ENCODE measurements around the gene MFRP.

Gene MFRP

DNA sequence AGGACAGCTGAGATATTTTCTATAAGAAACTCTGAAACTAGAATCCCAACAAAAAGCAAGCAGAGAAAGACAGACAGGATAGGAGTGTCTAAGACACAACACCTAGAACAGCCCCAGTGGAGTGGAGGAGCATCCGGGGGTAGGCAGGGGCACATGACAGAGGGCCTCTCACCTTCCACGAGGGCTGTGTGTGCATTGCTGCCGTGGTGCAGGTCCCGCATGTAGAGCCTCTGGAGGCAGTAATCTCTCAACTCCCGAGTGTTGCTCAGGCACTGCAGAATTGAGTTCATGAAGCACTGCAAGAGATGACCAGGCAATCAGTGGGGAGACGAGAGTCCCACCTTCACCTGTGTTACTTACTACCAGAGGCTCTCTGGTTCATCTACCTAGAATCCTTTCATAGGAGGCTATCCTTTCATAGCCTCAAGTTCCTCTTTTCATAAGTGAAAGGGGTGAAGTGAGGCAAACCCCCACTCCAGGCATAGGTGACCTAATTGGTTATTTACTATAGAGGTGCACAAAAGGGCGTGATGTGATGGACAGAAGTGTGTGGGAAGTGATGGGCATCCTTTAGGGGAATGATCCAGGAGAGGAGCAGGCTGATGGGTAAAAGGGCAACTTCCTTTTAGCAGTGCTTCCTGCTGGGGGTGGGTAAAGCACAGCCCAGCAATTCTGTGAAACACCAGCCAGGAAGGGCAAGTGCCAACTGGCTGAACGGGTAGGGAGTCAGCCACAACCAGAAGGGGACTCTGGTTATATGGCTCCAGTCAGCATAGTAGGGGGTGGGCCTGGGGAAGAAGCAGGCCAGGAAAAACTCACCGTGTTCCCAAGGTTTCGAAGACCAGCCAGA, 13.1 kb upstream of the MFRP start:
- no peak for DNase-seq (ENCODE audit: low spot score)

DNA sequence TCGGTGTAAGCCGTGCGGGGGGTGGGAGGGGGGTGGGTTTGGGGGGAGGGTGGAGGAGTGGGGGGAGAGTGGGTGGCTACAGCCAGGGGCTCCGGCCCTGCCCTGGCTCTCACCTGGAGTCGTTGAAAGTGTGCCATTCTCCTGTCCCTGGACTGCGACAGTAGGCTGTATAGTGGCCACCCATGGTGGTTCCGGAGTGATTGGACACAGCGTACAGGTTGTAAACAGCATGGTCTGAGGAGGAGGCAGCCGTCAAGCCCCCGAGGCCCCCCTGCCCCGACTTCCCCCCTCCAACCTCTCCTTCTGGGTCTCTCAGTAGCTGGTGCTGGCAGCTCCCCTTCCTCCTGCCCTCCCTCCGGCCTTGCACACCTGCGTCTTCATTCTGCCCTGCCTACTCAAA, 10.6 kb upstream of the MFRP start:
- DNase-seq (ENCODE audit: low spot score): no peak

- peak; percentile 58 for DNase-seq (ENCODE audit: low spot score)
Observed at GRCh38 chr11:119356349-119357031, 10.0 kb upstream of the MFRP start.

DNA sequence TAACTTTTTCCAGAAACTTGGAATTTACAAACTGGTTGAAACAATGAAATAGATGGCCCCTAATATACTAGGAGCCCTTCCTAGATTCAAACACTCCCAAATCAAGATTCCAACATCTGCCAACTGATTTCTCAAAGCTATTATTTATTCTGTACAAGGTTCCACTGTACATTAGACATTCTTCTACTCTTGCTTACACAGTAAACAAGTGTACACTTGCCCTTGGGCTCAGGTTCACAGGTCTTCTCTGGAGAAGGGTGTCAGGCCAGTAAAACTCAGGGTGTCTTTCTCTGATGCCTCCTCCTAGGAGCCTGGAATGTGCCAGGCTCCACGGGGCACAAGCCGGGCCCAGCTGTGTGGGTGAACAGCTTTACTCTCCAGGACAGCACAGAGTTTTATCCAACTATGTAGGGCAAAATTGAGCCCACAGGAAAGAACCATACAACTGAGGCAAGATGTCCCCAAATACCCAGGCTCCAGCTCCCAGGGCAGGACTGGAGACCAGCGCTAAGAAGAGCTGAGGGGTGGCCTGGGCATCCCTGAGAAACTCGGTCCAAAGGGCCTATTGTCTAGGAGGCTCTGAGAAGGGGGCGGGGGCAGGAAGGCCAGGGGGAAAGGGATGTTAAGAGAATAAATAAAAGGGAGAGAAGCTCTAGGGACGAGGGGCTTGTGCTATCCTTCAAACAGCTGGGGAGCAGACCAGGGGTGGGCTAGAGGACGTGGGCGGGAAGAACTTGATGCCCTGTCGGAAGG, 8.8 kb upstream of the MFRP start:
- DNase-seq (ENCODE audit: low spot score): no peak

- no peak for DNase-seq (ENCODE audit: low spot score)
Observed at GRCh38 chr11:119352857-119353260, 6.4 kb upstream of the MFRP start.

DNA sequence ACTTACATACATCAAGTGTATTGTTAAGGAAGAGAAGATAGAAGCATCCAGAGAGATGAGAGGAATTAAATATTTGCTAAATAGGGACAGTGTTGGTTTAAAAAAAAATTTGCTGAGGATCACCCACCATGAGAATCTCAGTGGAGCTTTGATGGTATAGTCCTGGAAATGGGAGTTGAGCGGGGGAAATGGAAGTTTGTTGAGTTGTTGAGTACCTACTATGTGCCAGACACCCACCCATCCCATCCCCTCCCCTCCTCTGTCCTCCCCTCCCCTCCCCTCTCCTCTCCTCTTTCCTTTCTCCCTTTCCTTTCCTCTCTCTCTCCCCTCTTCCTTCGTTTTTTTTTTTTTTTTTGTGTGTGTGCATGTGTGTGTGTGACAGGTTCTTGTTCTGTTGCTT, 4.7 kb upstream of the MFRP start:
- no peak for DNase-seq (ENCODE audit: low spot score)

GRCh38 chr11:119350302-119350701, 3.8 kb upstream of the MFRP start:
- DNase-seq (ENCODE audit: low spot score): no peak

GRCh38 chr11:119347940-119348605, 1.6 kb upstream of the MFRP start:
- no peak for DNase-seq (ENCODE audit: low spot score)

DNA sequence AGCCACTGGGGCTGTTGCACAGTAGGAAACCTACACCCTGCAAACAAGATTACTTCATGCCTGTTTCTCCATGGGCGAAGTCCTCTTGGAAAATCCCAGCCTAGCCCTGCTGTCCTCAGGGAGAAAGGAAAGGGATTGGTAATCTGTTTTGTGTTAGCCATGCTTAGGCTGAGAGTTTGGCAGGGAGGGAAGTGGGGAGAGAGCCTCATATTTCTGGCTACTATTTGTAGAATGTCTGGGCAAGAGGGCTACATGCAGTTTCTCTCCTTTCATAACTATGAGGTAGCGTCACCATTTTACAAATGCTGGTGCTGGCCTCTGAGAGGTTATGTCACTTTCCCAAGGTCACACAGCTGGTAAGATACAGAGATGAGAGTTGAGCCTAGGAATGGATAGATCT, 737 bp upstream of the MFRP start:
- DNase-seq (ENCODE audit: low spot score): no peak

- no peak for DNase-seq (ENCODE audit: low spot score)
Observed at GRCh38 chr11:119345685-119346084, 820 bp downstream of the MFRP start.

DNA sequence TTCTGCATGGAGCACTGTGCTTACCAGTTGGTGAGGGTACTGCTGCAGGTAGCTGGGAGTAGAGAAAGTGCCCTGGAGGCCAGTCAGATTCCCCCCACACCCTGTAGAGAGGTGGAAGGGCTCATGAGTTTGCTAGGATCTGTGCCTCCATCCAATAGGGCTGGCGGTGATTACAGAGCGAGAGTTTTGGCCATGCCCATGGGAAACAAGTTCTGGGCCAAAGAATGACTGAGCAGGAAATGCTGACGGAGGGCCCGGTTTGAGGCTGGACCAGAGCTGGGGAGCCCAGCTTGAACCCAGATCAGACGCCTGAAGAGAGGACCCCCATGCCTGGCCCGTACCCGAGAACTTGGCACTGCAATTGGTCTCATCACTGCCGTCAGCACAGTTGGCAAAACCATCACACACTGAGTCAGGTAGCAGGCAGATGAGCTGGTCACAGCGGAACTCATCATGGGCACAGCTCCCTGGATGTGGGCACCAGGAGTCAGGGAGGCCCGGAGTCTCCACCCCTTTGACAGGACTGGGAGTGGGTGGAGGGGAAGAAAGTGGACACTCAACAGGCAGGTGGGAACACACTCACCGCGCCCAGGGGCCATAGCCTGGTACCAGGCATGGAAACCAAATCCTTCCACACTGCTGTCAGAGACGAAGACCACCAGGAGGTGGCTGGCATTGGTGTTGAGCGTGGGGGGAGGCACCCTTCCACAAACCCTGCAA, 2.1 kb downstream of the MFRP start:
- no peak for DNase-seq (ENCODE audit: low spot score)

DNA sequence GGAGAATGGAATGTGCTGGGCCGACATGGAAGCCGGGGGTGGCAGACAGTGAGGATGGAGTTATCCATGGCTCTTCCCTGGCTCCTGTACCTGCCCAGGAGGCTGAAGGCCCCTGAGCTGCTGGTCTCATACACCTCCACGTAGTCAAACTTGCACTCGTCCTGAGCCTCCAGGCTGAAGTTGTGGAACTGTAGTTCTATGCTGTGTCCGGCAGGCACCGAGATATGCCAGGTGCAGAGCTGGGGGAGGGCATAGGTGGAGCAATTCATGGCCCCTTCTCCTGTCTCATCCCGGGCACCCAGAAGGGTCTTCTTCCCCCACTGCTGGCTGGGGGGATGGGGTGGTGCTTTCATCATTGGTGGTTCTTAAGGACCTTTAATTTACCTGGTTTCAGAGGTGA, 2.8 kb downstream of the MFRP start:
- no peak for DNase-seq (ENCODE audit: low spot score)

- DNase-seq (ENCODE audit: low spot score): no peak
Observed at GRCh38 chr11:119342362-119343130, 4.0 kb downstream of the MFRP start.

DNA sequence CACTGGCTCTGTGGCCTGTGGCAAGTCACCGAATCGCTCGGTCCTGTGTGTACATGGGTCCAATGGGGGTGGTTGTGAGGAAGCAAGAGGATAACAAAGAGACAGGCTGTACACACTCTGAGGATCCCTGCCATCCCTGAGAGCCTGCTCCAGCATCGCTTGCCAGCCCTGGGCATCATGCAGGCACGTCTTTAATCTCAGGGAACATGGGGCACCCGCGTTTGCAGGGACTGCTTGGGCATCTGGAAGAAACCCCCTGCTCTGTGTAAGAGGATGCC, 4.5 kb downstream of the MFRP start:
- DNase-seq (ENCODE audit: low spot score): no peak

DNA sequence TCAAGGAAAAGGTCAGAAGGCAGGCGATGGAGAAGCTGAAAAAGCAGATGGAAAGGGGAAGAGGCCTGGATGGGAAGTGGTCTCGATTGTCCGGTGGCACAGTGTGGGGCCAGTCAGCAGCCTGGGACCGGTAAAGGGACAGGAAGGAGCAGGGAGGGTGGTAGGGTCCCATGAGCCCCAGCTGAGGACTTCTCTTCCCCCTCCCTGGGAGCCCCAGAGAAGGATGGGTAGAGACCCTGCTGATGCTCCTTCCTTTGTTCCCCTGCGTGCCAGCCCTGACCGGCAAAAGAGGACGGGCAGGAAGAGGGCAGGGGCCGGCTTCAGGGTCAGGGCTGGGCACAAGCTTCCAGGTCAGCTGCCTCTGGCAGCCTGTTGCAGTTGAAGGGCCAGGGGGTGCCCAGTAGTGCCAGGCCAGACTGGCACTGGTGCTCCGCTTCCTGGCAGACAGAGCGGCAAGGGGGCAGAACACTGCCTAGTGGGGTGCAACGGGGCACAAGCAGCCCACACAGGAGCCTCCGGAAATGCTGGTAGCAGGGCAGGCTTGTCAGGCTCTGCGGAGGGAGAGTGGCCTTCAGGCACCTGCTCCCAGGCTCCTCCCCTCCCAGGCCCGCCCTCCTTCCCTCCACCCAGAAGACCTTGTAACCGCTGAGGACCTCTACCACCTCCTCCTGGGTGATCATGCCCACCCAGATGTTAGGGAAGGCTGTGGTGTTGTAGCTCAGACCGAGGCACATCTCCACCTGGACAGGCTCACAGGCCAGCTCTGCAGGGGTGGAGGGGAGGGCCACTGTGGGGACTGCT, 5.1 kb downstream of the MFRP start:
- DNase-seq (ENCODE audit: low spot score): no peak

GRCh38 chr11:119340335-119341221, 5.9 kb downstream of the MFRP start, which contains the start of gene C1QTNF5:
TSS of gene C1QTNF5 (minus strand) at chr11:119340883. CDS start at chr11:119340397, 486 bp downstream.
- DNase-seq (ENCODE audit: low spot score): no peak

- DNase-seq (ENCODE audit: low spot score): peak; percentile 31
Observed at GRCh38 chr11:119339589-119340334, 6.7 kb downstream of the MFRP start.

GRCh38 chr11:119338965-119339588, 7.4 kb downstream of the MFRP start:
- DNase-seq (ENCODE audit: low spot score): no peak

Data from hematopoietic multipotent progenitor cell treated with erythropoietin and hydrocortisone succinate and interleukin-3 and kit ligand, for 15 days (in vitro differentiated cells).